Gastroesophageal sphincter (tissue), 3 donors: ENCODE measurements around the gene KMT2C.

Source experiments
- CTCF ChIP-seq, 4 experiments: fragments of 200-600 bp in 2 of 4; fragments of 450-650 bp in 2 of 4; sonication (generic) in 1 of 4; IDR thresholded peaks; one replicate each; pipeline ENCODE4 v1.5.1; 2017 to 2019; ENCODE audit warnings: antibody characterized with exemption in 4 of 4, mild to moderate bottlenecking in 2 of 4, moderate library complexity in 2 of 4
- POLR2A ChIP-seq, 2 donors: fragments of 450-650 bp; IDR thresholded peaks; one replicate each; pipeline ENCODE4 v1.6.1; 2017; ENCODE audit warnings: antibody characterized with exemption in 2 of 2, mild to moderate bottlenecking in 2 of 2, moderate library complexity in 1 of 2

DNA sequence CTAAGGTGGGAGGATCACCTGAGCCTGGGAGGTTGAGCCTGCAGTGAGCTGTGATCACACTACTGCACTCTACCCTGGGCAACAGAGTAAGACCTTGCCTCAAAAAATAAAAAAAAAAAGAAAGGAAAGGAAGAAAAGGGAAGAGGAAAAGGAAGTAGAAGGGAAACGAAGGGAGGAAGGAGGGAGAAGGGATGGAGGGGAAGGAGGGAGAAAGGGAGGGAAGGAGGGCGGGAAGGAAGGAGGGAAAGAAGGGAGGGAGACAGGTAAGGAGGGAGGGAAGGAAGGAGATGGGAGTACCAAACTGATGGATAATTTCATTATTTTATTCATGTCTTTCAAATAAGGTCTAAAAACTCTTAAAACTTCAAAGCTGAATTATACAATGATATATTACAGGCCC lies 106.3 kb downstream of the KMT2C start:
- no peak for TF ChIP-seq CTCF (IDR thresholded peaks at IDR 0.05)
- TF ChIP-seq POLR2A (IDR thresholded peaks at IDR 0.05) = no peak
